Measurements from ENCODE around the gene DPPA2.

DPPA2 gene

DNA sequence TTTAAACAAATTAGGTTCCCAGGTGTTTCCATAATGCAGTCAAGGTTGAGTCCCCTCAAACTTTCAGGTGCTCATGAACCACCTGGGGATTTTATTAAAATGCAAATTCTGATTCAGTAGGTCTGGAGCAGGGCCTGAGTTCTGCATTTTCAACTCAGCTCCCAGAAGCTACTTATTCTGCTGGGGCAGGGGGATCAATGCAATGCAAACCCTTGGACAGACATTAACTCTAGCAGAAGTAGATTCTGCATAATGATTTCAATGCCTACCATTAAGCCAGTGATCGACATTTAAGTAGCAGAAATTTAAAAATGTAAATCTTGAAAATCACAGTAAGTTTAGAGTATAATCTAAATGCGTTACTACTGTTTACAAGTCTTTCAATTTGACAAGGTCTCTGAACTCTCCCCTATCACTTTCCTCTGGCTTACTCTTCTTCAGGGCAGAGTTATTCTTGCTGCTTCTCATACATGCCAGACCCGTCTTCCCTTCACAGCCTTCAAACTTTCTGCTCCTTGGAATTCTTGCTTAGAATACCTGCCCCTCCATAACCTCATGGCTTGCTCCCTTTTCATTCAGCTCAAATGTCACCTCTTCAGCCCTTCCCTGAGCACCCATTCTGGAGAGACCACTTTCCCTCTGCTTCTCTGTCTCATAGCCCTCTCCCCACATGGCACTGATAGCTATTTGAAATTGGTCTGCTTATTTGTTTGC, 40.3 kb upstream of the DPPA2 start:
- TF ChIP-seq TAF1 (IDR thresholded peaks at IDR 0.05; ENCODE audit: low read depth), result no peak
- no peak for TF ChIP-seq RAD21 (IDR thresholded peaks at IDR 0.05; ENCODE audit: low read depth)
- no peak for TF ChIP-seq TEAD4 (IDR thresholded peaks at IDR 0.05)
- TF ChIP-seq EP300 (IDR thresholded peaks at IDR 0.05; ENCODE audit: borderline replicate concordance), result no peak

DNA sequence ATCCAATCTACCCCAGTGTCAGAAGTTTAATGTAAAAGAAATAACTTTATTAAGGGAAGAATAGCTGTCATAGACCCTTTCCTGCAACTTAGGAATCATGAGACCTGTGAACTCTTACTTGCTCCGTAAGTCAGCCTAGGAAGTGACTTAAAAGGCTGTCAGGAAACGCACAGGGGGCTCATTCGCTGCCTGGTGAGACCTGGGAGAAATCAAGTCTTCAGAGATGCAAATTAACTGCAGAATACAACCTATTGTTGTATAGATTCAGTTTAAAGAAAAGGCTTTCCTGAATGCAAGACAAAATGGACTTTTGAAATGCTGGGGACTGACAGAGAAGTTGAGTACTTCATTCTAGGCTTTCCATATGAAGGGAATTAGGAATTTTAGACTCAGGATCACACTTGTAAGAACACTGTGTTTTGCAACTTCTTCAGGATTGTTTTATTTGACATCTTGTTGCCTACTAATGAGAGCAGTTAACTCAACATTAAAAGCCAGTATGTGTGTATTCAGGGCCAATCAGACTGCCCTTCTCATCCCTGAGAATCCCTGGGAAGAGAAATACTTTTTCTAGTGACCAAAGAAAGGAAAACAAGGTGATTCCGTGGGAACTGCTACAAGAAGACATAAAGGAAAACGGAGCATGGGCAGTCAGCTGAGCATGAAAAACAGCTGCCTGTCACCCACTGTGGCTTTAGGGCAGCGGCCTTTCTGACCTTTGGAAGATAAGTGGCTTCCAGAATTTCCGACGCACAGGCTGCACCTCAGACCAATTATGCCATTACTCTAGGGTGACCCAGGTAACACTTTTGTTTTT, 39.5 kb upstream of the DPPA2 start:
- TF ChIP-seq NFIC (IDR thresholded peaks at IDR 0.05), result no peak
- TF ChIP-seq TCF12 (IDR thresholded peaks at IDR 0.05; ENCODE audit: low read depth), result no peak
- no peak for TF ChIP-seq TEAD4 (IDR thresholded peaks at IDR 0.05)
- TF ChIP-seq EGR1 (IDR thresholded peaks at IDR 0.05), result no peak

DNA sequence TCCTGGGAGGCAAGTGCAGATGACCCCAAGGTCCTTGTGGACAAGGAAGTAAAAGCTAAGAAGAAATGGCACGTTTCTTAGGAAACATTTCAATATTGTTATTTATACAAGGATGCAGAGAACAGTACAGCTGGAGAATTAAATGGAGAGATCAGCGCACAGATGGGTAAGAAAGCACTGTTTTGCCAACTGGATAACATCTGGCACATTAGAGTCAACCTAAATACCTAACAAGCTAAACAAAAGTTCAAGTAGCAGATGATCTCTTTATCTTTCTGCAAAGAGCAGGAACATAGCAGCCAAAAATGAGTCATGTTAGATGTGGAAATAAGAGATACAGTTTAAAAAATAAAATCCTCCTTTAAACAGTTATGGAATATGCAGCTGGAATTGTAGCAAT, 36.7 kb upstream of the DPPA2 start:
- TF ChIP-seq NFIC (IDR thresholded peaks at IDR 0.05) (no peak), USF1 (IDR thresholded peaks at IDR 0.05) (no peak), TEAD4 (IDR thresholded peaks at IDR 0.05) (no peak), CEBPB (IDR thresholded peaks at IDR 0.05) (no peak), CREB1 (IDR thresholded peaks at IDR 0.05; ENCODE audit: low read depth) (no peak), TAF1 (IDR thresholded peaks at IDR 0.05; ENCODE audit: low read depth) (no peak), TCF12 (IDR thresholded peaks at IDR 0.05; ENCODE audit: low read depth) (no peak), ZBTB7A (IDR thresholded peaks at IDR 0.05; ENCODE audit: low read depth) (no peak), YY1 (IDR thresholded peaks at IDR 0.05; ENCODE audit: low read depth) (no peak), REST (IDR thresholded peaks at IDR 0.05; ENCODE audit: low read depth) (no peak), MAX (IDR thresholded peaks at IDR 0.05) (no peak), EGR1 (IDR thresholded peaks at IDR 0.05) (no peak), RAD21 (IDR thresholded peaks at IDR 0.05; ENCODE audit: low read depth) (no peak), EP300 (IDR thresholded peaks at IDR 0.05; ENCODE audit: borderline replicate concordance) (no peak)

- TF ChIP-seq TEAD4 (IDR thresholded peaks at IDR 0.05), result no peak
- TF ChIP-seq USF1 (IDR thresholded peaks at IDR 0.05), result no peak
- no peak for TF ChIP-seq REST (IDR thresholded peaks at IDR 0.05; ENCODE audit: low read depth)
- TF ChIP-seq EGR1 (IDR thresholded peaks at IDR 0.05), result no peak
- no peak for TF ChIP-seq ZBTB7A (IDR thresholded peaks at IDR 0.05; ENCODE audit: low read depth)
- TF ChIP-seq CEBPB (IDR thresholded peaks at IDR 0.05), result no peak
- no peak for TF ChIP-seq RAD21 (IDR thresholded peaks at IDR 0.05; ENCODE audit: low read depth)
- no peak for TF ChIP-seq NFIC (IDR thresholded peaks at IDR 0.05)
- TF ChIP-seq FOXM1 (IDR thresholded peaks at IDR 0.05; ENCODE audit: borderline replicate concordance, low read depth), result no peak
- no peak for TF ChIP-seq MAX (IDR thresholded peaks at IDR 0.05)
- no peak for TF ChIP-seq YY1 (IDR thresholded peaks at IDR 0.05; ENCODE audit: low read depth)
- TF ChIP-seq EP300 (IDR thresholded peaks at IDR 0.05; ENCODE audit: borderline replicate concordance), result no peak
- no peak for TF ChIP-seq TCF12 (IDR thresholded peaks at IDR 0.05; ENCODE audit: low read depth)
- no peak for TF ChIP-seq CREB1 (IDR thresholded peaks at IDR 0.05; ENCODE audit: low read depth)
- no peak for TF ChIP-seq TAF1 (IDR thresholded peaks at IDR 0.05; ENCODE audit: low read depth)
Measured at GRCh38 chr3:109351231-109351630, 34.9 kb upstream of the DPPA2 start.

DNA sequence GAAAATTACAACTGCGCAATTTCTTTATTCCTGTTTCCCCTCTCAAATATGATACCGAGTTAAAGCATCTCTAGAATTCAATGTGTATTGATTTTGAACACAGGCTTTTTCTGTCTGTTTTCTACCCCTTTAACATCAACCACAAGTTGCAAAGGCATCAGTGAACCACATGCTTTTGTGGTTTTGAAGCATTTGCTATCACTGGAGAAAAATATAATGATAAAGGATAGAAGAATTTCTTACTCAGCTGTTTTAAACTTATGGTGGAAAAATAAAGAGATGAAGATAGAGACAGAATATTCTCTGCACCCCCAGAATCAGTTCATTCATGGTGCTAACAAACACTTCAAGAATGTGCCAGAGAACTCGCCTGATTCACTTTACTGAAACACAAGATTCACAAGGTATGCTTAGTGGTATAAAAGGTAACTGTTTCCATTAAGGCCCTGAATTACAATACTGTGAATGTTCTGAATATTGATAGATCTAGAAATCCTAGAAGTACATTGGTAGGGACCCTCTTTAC, 30.5 kb upstream of the DPPA2 start:
- no peak for TF ChIP-seq RAD21 (IDR thresholded peaks at IDR 0.05; ENCODE audit: low read depth)
- TF ChIP-seq CEBPB (IDR thresholded peaks at IDR 0.05), result no peak
- no peak for TF ChIP-seq TEAD4 (IDR thresholded peaks at IDR 0.05)
- TF ChIP-seq EP300 (IDR thresholded peaks at IDR 0.05; ENCODE audit: borderline replicate concordance), result no peak
- TF ChIP-seq TCF12 (IDR thresholded peaks at IDR 0.05; ENCODE audit: low read depth), result no peak
- TF ChIP-seq YY1 (IDR thresholded peaks at IDR 0.05; ENCODE audit: low read depth), result no peak
- TF ChIP-seq MAX (IDR thresholded peaks at IDR 0.05), result no peak
- TF ChIP-seq FOXM1 (IDR thresholded peaks at IDR 0.05; ENCODE audit: borderline replicate concordance, low read depth), result no peak
